WTC11 (cell line): ENCODE data around the gene ACOX2. TPM values are rescaled to one million over a fixed set of nuclear protein-coding genes. Genes with fewer than 3 reads are reported as not detected.
A peak's percentile ranks its signal among the peaks of the same experiment; 100 is the strongest.

ENCODE experiments used
- ATAC-seq: fragments of 200-7000 bp; cut with Tn5 transposase; 2 replicates; pipeline ENCODE4 v1.10.0; 2021; ENCODE audit warnings: mild to moderate bottlenecking, moderate library complexity
- CTCF ChIA-PET: fragments of 300-600 bp; sonication (Branson Sonifier 250); formaldehyde crosslinking; loops from one replicate; lab custom pipeline; 2021; ENCODE audit warnings: antibody characterized with exemption; lab: Charles Lee
- POLR2A ChIA-PET: fragments of 350-600 bp; sonication (Branson Sonifier 250); formaldehyde crosslinking; loops from one replicate; lab custom pipeline; 2021; ENCODE audit warnings: antibody characterized with exemption; lab: Charles Lee
- DNase-seq: peaks from one replicate; pipeline ENCODE4 v3.0.0; 2021; ENCODE audit warnings: low spot score
- H3K27ac Mint-ChIP-seq: 2 replicates; pipeline ENCODE4 v1.8.0; 2021; ENCODE audit warnings: mixed read lengths
- H3K27me3 Mint-ChIP-seq: 2 replicates; pipeline ENCODE4 v1.8.0; 2021; ENCODE audit warnings: low read depth, mild to moderate bottlenecking, moderate library complexity, mixed read lengths
- H3K36me3 Mint-ChIP-seq: 2 replicates; pipeline ENCODE4 v1.8.0; 2021; ENCODE audit warnings: mixed read lengths
- H3K4me1 Mint-ChIP-seq: 2 replicates; pipeline ENCODE4 v1.8.0; 2022; ENCODE audit warnings: mixed read lengths
- H3K4me3 Mint-ChIP-seq: 2 replicates; pipeline ENCODE4 v1.8.0; 2021; ENCODE audit warnings: mild to moderate bottlenecking, moderate library complexity, mixed read lengths
- H3K9me3 Mint-ChIP-seq: 2 replicates; pipeline ENCODE4 v1.8.0; 2021; ENCODE audit warnings: mixed read lengths
- ESRRA ChIP-seq: sonication (generic); formaldehyde crosslinking; IDR thresholded peaks from 2 replicates; pipeline ENCODE4 v1.8.1; 2022; ENCODE audit warnings: mild to moderate bottlenecking, missing genetic modification reagents, borderline replicate concordance
- GABPB1 ChIP-seq: sonication (generic); formaldehyde crosslinking; IDR thresholded peaks from 2 replicates; pipeline ENCODE4 v1.8.1; 2023; ENCODE audit warnings: mild to moderate bottlenecking, missing genetic modification reagents
- HMGA2 ChIP-seq: fragments of 250-450 bp; sonication (Bioruptor Pico); IDR thresholded peaks from 2 replicates; pipeline ENCODE4 v1.4.0; 2021; ENCODE audit warnings: mild to moderate bottlenecking, moderate library complexity
- JAZF1 ChIP-seq: fragments of 250-450 bp; sonication (Bioruptor Pico); IDR thresholded peaks from 2 replicates; pipeline ENCODE4 v1.9.0; 2021; ENCODE audit warnings: moderate library complexity, mild to moderate bottlenecking, inconsistent platforms
- JUN ChIP-seq: sonication (generic); formaldehyde crosslinking; IDR thresholded peaks from 2 replicates; pipeline ENCODE4 v1.8.0; 2023; ENCODE audit warnings: mild to moderate bottlenecking, missing genetic modification reagents
- NR1H2 ChIP-seq: sonication (generic); formaldehyde crosslinking; IDR thresholded peaks from 2 replicates; pipeline ENCODE4 v1.9.0; 2021; ENCODE audit warnings: mild to moderate bottlenecking, moderate library complexity, missing genetic modification reagents
- OVOL2 ChIP-seq: fragments of 250-450 bp; sonication (Bioruptor Pico); IDR thresholded peaks from 2 replicates; pipeline ENCODE4 v1.9.0; 2021; ENCODE audit warnings: mild to moderate bottlenecking, borderline replicate concordance
- SMAD4 ChIP-seq: sonication (generic); formaldehyde crosslinking; IDR thresholded peaks from 2 replicates; pipeline ENCODE4 v1.8.0; 2022; ENCODE audit warnings: mild to moderate bottlenecking, missing genetic modification reagents
- ZNF219 ChIP-seq: sonication (generic); formaldehyde crosslinking; IDR thresholded peaks from 2 replicates; pipeline ENCODE4 v1.8.0; 2023; ENCODE audit warnings: missing genetic modification reagents, mild to moderate bottlenecking, borderline replicate concordance
- ZNF317 ChIP-seq: sonication (generic); formaldehyde crosslinking; IDR thresholded peaks from 2 replicates; pipeline ENCODE4 v1.8.1; 2023; ENCODE audit warnings: low read depth, mild to moderate bottlenecking, moderate library complexity, missing genetic modification reagents, borderline replicate concordance
- ZNF396 ChIP-seq: fragments of 250-450 bp; sonication (Bioruptor Pico); IDR thresholded peaks from 2 replicates; pipeline ENCODE4 v1.8.0; 2021; ENCODE audit warnings: mild to moderate bottlenecking, moderate library complexity, borderline replicate concordance
- ZNF671 ChIP-seq: fragments of 250-450 bp; sonication (Bioruptor Pico); IDR thresholded peaks from 2 replicates; pipeline ENCODE4 v1.8.0; 2021; ENCODE audit warnings: mild to moderate bottlenecking
- total RNA-seq: library from RNA; stranded (reverse); gene quantifications from 3 replicates; pipeline ENCODE4 v1.2.3, GENCODE V29; 2021
- TF ChIP-seq, protein P1 (sequence below): sonication (generic); formaldehyde crosslinking; conservative IDR thresholded peaks from 2 replicates; pipeline ENCODE4 v1.8.1; 2022; ENCODE audit warnings: mild to moderate bottlenecking, missing genetic modification reagents
- TF ChIP-seq, protein P2 (sequence below): sonication (generic); formaldehyde crosslinking; IDR thresholded peaks from 2 replicates; pipeline ENCODE4 v1.8.1; 2023; ENCODE audit warnings: mild to moderate bottlenecking, missing genetic modification reagents, moderate library complexity
- TF ChIP-seq, protein P3 (sequence below): sonication (generic); formaldehyde crosslinking; IDR thresholded peaks from 2 replicates; pipeline ENCODE4 v1.8.1; 2022; ENCODE audit warnings: mild to moderate bottlenecking, missing genetic modification reagents, moderate library complexity, borderline replicate concordance
- TF ChIP-seq, protein P4 (sequence below): fragments of 250-450 bp; sonication (Bioruptor Pico); IDR thresholded peaks from 2 replicates; pipeline ENCODE4 v1.9.0; 2021; ENCODE audit warnings: mild to moderate bottlenecking
- TF ChIP-seq, protein P5 (sequence below): sonication (generic); formaldehyde crosslinking; conservative IDR thresholded peaks from 2 replicates; pipeline ENCODE4 v1.8.1; 2023; ENCODE audit warnings: mild to moderate bottlenecking, low read depth, missing genetic modification reagents, moderate library complexity
- TF ChIP-seq, protein P6 (sequence below): sonication (generic); formaldehyde crosslinking; IDR thresholded peaks from 2 replicates; pipeline ENCODE4 v1.8.1; 2023; ENCODE audit warnings: mild to moderate bottlenecking, missing genetic modification reagents, moderate library complexity

The ACOX2 gene
- total RNA-seq, 1 experiment from 2014 or later: 1.1 TPM

DNA sequence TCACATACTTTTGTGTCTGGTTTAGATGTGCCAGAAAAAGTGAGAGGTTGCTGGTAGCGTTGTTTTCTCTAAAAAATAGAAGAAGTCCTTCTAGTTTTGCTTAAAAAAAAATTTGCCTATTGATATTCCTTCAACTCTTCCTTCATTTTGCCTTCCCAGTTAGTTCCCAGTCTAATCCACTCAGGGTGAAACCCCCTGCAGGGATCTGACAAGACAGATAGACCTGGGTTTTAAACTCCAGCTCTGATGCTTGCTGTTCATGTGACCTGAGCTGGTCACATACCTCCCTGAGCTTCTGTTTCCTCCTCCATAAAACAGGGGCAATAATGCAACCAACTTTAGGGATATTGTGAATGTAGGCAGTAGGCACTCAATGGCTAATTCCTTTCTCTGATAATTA lies 63.7 kb downstream of the ACOX2 start (continued):
- TF ChIP-seq ZNF219 (CRISPR knock-in tag) (no peak), OVOL2 (CRISPR knock-in tag) (no peak), NR1H2 (CRISPR knock-in tag) (no peak), ZNF396 (CRISPR knock-in tag) (no peak)
- TF ChIP-seq, protein P1, sequence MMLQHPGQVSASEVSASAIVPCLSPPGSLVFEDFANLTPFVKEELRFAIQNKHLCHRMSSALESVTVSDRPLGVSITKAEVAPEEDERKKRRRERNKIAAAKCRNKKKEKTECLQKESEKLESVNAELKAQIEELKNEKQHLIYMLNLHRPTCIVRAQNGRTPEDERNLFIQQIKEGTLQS: no peak

DNA sequence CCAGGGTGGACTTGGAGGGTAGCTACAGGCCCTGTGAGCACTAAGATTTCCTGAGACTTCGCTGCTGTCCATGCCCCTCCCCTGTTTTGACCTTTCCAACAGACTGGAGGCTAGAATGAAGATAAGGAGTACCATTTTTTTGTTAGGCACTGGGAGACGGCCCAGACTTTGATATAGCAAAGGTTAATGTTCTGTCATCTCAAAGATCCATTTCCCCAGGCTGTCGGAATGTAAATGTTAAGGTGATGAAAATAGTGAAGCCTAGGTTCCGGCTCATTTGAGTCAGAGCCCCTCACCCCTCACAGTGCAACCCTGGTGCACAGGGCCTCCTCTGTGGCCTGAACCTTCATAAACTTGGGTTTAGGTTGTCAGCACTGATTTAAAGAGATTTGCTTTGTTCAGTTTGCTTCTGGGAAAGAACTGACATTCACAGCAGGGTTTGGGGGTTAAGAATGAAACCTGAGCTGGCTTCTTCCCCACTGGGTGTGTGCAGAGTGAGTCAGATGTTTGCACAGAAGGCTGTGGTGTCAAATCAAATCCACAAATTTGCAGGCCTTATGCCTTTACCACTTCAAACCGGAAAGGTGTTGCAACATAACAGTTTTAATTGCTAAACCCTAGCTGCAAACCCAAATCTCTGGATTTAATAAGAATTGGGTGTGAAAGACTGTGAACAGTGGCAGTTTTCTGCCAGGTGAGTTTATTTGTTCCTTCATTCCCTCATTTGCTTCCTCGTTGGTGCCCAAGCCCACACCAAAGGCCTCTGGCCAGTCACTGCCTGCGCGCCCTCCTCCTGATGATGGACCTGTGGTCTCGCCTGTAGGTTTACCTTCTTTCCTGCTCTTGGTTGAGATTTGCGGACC lies 65.7 kb downstream of the ACOX2 start:
- Mint-ChIP-seq H3K4me1 (peaks cover 31% of the 10 kb centered on the region), H3K27me3 (no peaks in the 10 kb centered on the region), H3K36me3 (no peaks in the 10 kb centered on the region), H3K27ac (no peak overlapping the region), H3K4me3 (no peak overlapping the region), H3K9me3 (no peaks in the 10 kb centered on the region)
- ChIA-PET POLR2A (no interaction called here), CTCF (interaction anchor here (1.0 to 2.9 kb wide), 4 partner anchors 8 to 95 kb away, joined by 3 to 17 read pairs (median 4); no protein-coding TSS in a partner anchor)
- ATAC-seq: peak; percentile 55
- TF ChIP-seq, protein P2, sequence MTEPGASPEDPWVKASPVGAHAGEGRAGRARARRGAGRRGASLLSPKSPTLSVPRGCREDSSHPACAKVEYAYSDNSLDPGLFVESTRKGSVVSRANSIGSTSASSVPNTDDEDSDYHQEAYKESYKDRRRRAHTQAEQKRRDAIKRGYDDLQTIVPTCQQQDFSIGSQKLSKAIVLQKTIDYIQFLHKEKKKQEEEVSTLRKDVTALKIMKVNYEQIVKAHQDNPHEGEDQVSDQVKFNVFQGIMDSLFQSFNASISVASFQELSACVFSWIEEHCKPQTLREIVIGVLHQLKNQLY (CRISPR knock-in tag): no peak
- TF ChIP-seq GABPB1 (CRISPR knock-in tag): peak; percentile 81
- DNase-seq: no peak

DNA sequence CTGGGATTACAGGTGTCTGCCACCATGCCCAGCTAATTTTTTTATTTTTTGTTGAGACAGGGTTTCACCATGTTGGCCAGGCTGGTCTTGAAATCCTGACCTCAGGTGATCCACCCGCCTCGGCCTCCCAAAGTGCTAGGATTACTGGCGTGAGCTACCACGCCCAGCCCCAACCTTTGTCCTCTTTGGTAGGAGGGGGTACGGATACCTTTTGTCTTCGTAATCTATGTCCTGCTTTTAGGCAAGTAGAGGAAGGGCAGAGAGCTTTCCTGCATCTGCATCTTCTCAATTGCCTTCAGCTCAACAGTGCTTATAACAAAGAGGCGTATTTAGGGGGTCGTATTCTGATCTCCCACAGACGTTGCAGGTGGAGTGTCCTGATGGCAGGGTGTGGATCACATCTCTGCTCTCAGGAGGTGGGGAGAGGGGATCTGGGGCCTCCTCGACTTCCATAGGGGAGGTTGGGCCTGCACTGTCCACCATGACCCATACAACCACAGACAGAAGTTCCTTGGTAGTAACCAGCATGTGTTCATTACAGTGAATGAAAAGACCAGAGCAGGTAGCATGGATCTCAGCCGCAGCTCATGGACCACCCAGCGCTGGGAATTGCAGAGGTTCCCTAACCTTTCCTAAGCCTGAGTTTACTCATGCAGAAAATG lies 66.5 kb downstream of the ACOX2 start:
- ChIA-PET POLR2A (interaction anchor here (0.7 kb wide), 1 partner anchor 194 kb away, joined by 3 read pairs; no protein-coding TSS in a partner anchor), CTCF (interaction anchor here (0.9 to 1.2 kb wide), 4 partner anchors 22 to 96 kb away, joined by 3 to 5 read pairs (median 3); partner anchors contain the start of gene KCTD6)
- H3K27ac Mint-ChIP-seq: no peak overlapping the region; the same call in 1 of the 2 replicates
- no peak for TF ChIP-seq ESRRA
- TF ChIP-seq GABPB1 (CRISPR knock-in tag): no peak
- TF ChIP-seq JAZF1 (CRISPR knock-in tag): no peak
- no peaks in the 10 kb centered on the region for H3K9me3 Mint-ChIP-seq
- H3K27me3 Mint-ChIP-seq: no peaks in the 10 kb centered on the region
- H3K4me3 Mint-ChIP-seq: no peak overlapping the region
- H3K4me1 Mint-ChIP-seq: peaks cover 31% of the 10 kb centered on the region
- ATAC-seq (peak; percentile 47; the same call in 1 of the 2 replicates), DNase-seq (no peak)
- H3K36me3 Mint-ChIP-seq: no peaks in the 10 kb centered on the region

DNA sequence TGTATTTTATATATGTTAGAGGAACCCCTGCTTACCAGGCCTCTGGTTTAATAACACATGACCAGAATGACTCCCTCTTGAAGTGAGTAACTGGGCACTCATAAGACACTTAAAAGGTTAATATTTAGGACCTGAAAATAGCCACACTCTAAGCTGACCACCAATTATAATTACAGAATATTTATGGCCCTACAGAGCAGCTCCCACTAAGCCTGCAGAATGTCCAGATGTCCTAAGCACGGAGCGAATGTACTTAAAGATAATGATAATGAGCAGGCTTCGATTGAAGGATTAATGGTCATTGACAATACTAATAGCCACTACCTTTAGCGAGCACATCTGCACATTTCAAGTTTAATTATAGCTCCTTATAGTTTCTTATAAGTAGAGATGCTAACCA lies 67.9 kb downstream of the ACOX2 start:
- Mint-ChIP-seq H3K27me3 (no peaks in the 10 kb centered on the region), H3K36me3 (no peaks in the 10 kb centered on the region), H3K9me3 (no peaks in the 10 kb centered on the region), H3K27ac (no peak overlapping the region), H3K4me1 (peaks cover 26% of the 10 kb centered on the region), H3K4me3 (no peak overlapping the region)
- no peak for DNase-seq
- ChIA-PET POLR2A (no interaction called here), CTCF (no interaction called here)
- ATAC-seq: no peak
- TF ChIP-seq ZNF671 (no peak), HMGA2 (CRISPR knock-in tag) (no peak), JUN (no peak), ZNF317 (CRISPR knock-in tag) (no peak), SMAD4 (no peak)
- TF ChIP-seq, protein P3, sequence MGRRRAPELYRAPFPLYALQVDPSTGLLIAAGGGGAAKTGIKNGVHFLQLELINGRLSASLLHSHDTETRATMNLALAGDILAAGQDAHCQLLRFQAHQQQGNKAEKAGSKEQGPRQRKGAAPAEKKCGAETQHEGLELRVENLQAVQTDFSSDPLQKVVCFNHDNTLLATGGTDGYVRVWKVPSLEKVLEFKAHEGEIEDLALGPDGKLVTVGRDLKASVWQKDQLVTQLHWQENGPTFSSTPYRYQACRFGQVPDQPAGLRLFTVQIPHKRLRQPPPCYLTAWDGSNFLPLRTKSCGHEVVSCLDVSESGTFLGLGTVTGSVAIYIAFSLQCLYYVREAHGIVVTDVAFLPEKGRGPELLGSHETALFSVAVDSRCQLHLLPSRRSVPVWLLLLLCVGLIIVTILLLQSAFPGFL (CRISPR knock-in tag): no peak
- TF ChIP-seq, protein P4, sequence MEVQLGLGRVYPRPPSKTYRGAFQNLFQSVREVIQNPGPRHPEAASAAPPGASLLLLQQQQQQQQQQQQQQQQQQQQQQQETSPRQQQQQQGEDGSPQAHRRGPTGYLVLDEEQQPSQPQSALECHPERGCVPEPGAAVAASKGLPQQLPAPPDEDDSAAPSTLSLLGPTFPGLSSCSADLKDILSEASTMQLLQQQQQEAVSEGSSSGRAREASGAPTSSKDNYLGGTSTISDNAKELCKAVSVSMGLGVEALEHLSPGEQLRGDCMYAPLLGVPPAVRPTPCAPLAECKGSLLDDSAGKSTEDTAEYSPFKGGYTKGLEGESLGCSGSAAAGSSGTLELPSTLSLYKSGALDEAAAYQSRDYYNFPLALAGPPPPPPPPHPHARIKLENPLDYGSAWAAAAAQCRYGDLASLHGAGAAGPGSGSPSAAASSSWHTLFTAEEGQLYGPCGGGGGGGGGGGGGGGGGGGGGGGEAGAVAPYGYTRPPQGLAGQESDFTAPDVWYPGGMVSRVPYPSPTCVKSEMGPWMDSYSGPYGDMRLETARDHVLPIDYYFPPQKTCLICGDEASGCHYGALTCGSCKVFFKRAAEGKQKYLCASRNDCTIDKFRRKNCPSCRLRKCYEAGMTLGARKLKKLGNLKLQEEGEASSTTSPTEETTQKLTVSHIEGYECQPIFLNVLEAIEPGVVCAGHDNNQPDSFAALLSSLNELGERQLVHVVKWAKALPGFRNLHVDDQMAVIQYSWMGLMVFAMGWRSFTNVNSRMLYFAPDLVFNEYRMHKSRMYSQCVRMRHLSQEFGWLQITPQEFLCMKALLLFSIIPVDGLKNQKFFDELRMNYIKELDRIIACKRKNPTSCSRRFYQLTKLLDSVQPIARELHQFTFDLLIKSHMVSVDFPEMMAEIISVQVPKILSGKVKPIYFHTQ (CRISPR knock-in tag): no peak
- TF ChIP-seq, protein P5, sequence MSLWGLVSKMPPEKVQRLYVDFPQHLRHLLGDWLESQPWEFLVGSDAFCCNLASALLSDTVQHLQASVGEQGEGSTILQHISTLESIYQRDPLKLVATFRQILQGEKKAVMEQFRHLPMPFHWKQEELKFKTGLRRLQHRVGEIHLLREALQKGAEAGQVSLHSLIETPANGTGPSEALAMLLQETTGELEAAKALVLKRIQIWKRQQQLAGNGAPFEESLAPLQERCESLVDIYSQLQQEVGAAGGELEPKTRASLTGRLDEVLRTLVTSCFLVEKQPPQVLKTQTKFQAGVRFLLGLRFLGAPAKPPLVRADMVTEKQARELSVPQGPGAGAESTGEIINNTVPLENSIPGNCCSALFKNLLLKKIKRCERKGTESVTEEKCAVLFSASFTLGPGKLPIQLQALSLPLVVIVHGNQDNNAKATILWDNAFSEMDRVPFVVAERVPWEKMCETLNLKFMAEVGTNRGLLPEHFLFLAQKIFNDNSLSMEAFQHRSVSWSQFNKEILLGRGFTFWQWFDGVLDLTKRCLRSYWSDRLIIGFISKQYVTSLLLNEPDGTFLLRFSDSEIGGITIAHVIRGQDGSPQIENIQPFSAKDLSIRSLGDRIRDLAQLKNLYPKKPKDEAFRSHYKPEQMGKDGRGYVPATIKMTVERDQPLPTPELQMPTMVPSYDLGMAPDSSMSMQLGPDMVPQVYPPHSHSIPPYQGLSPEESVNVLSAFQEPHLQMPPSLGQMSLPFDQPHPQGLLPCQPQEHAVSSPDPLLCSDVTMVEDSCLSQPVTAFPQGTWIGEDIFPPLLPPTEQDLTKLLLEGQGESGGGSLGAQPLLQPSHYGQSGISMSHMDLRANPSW (CRISPR knock-in tag): no peak
- TF ChIP-seq, protein P6, sequence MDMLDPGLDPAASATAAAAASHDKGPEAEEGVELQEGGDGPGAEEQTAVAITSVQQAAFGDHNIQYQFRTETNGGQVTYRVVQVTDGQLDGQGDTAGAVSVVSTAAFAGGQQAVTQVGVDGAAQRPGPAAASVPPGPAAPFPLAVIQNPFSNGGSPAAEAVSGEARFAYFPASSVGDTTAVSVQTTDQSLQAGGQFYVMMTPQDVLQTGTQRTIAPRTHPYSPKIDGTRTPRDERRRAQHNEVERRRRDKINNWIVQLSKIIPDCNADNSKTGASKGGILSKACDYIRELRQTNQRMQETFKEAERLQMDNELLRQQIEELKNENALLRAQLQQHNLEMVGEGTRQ (CRISPR knock-in tag): no peak
